Thyroid gland (tissue), 4 donors: ENCODE measurements around the gene IFNGR2. TPM values are rescaled to one million over a fixed set of nuclear protein-coding genes. Genes with fewer than 3 reads are reported as not detected.

Experiments
- DNase-seq, 2 donors: peaks; one replicate each; pipeline ENCODE4 v3.0.0-alpha.2; 2019
- H3K27ac ChIP-seq, 3 donors: fragments of 200-600 bp; sonication (generic); 1 replicate in 2 of 3; 2 replicates in 1 of 3; pipeline ENCODE4 v1.5.1; 2016 to 2019; ENCODE audit warnings: mild to moderate bottlenecking in 1 of 3, moderate library complexity in 1 of 3
- H3K27me3 ChIP-seq: fragments of 200-600 bp; sonication (generic); one replicate; pipeline ENCODE4 v1.5.1; 2019
- H3K36me3 ChIP-seq, 2 donors: fragments of 200-600 bp; sonication (generic); one replicate each; pipeline ENCODE4 v1.5.1; 2016 to 2019
- H3K4me1 ChIP-seq, 2 donors: fragments of 200-600 bp; sonication (generic); one replicate each; pipeline ENCODE4 v1.5.1; 2017 to 2019
- H3K4me3 ChIP-seq, 3 donors: fragments of 200-600 bp; sonication (generic); replicated peaks in 1 of 3; 1 replicate in 2 of 3; 2 replicates in 1 of 3; pipeline ENCODE4 v1.5.1; 2016; ENCODE audit warnings: mild to moderate bottlenecking in 1 of 3
- H3K9me3 ChIP-seq: fragments of 200-600 bp; sonication (generic); one replicate; pipeline ENCODE4 v1.5.1; 2017
- CTCF ChIP-seq, 6 experiments: fragments of 200-600 bp in 3 of 6; fragments of 450-650 bp in 3 of 6; sonication (generic) in 3 of 6; IDR thresholded peaks; one replicate each; pipeline ENCODE4 v1.5.1; 2016 to 2019; ENCODE audit warnings: antibody characterized with exemption in 6 of 6, mild to moderate bottlenecking in 2 of 6, inconsistent platforms in 1 of 6, moderate library complexity in 1 of 6
- POLR2A ChIP-seq, 2 donors: fragments of 450-650 bp; IDR thresholded peaks; one replicate each; pipeline ENCODE4 v1.6.1; 2017; ENCODE audit warnings: antibody characterized with exemption in 2 of 2, mild to moderate bottlenecking in 2 of 2, moderate library complexity in 1 of 2
- WGBS, 2 donors: methylation state at CpG; one replicate each; pipeline ENCODE4 v1.1.5; 2017; 5-methylcytosine and 5-hydroxymethylcytosine counted together
- intact Hi-C: fragments of 100-400 bp; cut with DNase I; formaldehyde crosslinking; loops from one replicate; pipeline ENCODE4 v1.15.1; 2023
- total RNA-seq, 4 donors: library from RNA; depleted of rRNA; stranded (reverse); fragments of >200 nt; gene quantifications; one replicate each; pipeline ENCODE4 v1.2.3, GENCODE V29; 2016

The IFNGR2 gene
- total RNA-seq, 4 donors from 2014 or later, result 64.9 to 100 (median 79.0) TPM

GRCh38 chr21:33401630-33401992 is 1.6 kb upstream of the IFNGR2 start:
- Histone ChIP-seq H3K4me1 (peaks cover 36 to 49% of the 10 kb centered on the region in 2 donors), H3K36me3 (no peaks in the 10 kb centered on the region), H3K27me3 (no peaks in the 10 kb centered on the region), H3K27ac (peak overlapping the region; percentile 16 to 100 (median 99)), H3K4me3 (no peak overlapping the region), H3K9me3 (no peaks in the 10 kb centered on the region)
- no peak for DNase-seq
- 48 to 60% methylated on average over 6 of the region's 6 CpGs for WGBS, 2 donors
- no peak for TF ChIP-seq POLR2A (IDR thresholded peaks at IDR 0.05)
- no peak for TF ChIP-seq CTCF (IDR thresholded peaks at IDR 0.05)
- intact Hi-C loops, result no loop called here

- Histone ChIP-seq H3K4me1 (peaks cover 29 to 52% of the 10 kb centered on the region in 2 donors), H3K4me3 (peak overlapping the region in 1 of 3 donors; percentile 65), H3K9me3 (no peaks in the 10 kb centered on the region), H3K36me3 (no peaks in the 10 kb centered on the region), H3K27ac (peak overlapping the region; percentile 99 to 100 (median 99)), H3K27me3 (no peaks in the 10 kb centered on the region)
- intact Hi-C loops, result no loop called here
- DNase-seq, result peak; percentile 92
- TF ChIP-seq POLR2A (IDR thresholded peaks at IDR 0.05), result peak in 1 of 2 donors; percentile 37
- no peak for TF ChIP-seq CTCF (IDR thresholded peaks at IDR 0.05)
- WGBS, 2 donors, result 34 to 35% methylated on average over 45 of the region's 45 CpGs
Measured at GRCh38 chr21:33402001-33402979, 923 bp upstream of the IFNGR2 start.

- Histone ChIP-seq H3K4me3 (peak overlapping the region; percentile 42 to 65 (median 61)), H3K27ac (peak overlapping the region; percentile 99 to 100 (median 99)), H3K9me3 (no peaks in the 10 kb centered on the region), H3K27me3 (no peaks in the 10 kb centered on the region), H3K4me1 (peaks cover 32 to 60% of the 10 kb centered on the region in 2 donors), H3K36me3 (no peaks in the 10 kb centered on the region)
- TF ChIP-seq POLR2A (IDR thresholded peaks at IDR 0.05) (peak in 1 of 2 donors; percentile 64), CTCF (IDR thresholded peaks at IDR 0.05) (peak in 1 of 6 experiments; percentile 6)
- intact Hi-C loops, result no loop called here
- WGBS, 2 donors, result 3 to 6% methylated on average over 17 to 23 of the region's 47 CpGs
- peak; percentile 71 to 76 for DNase-seq
Measured at GRCh38 chr21:33403786-33404585, 773 bp downstream of the IFNGR2 start.

- 72 to 73% methylated on average over 5 of the region's 5 CpGs for WGBS, 2 donors
- TF ChIP-seq POLR2A (IDR thresholded peaks at IDR 0.05) (no peak), CTCF (IDR thresholded peaks at IDR 0.05) (no peak)
- no peaks in the 10 kb centered on the region for H3K36me3 ChIP-seq
- H3K9me3 ChIP-seq, result no peaks in the 10 kb centered on the region
- no peak for DNase-seq
- H3K27me3 ChIP-seq, result no peaks in the 10 kb centered on the region
- H3K4me3 ChIP-seq, result no peak overlapping the region
- intact Hi-C loops, result no loop called here
- peak overlapping the region in 1 of 3 donors; percentile 99 for H3K27ac ChIP-seq
- peaks cover 30 to 46% of the 10 kb centered on the region in 2 donors for H3K4me1 ChIP-seq
Measured at GRCh38 chr21:33406493-33406892, 3.3 kb downstream of the IFNGR2 start.
